Measurements from ENCODE around the gene PRSS1. TPM values are rescaled to one million over a fixed set of nuclear protein-coding genes. Genes with fewer than 3 reads are reported as not detected.

Gene PRSS1
- total RNA-seq, 1 donor from 2014 or later: not detected

GRCh38 chr7:142797391-142798377 lies 48.4 kb downstream of the PRSS1 start:
- H3K27ac ChIP-seq: no peak overlapping the region
- Mint-ChIP-seq H3K27ac (no peak overlapping the region), H3K4me1 (peaks cover 20% of the 10 kb centered on the region), H3K4me3 (peak overlapping the region; percentile 82), H3K9me3 (peaks cover 6% of the 10 kb centered on the region), H3K36me3 (no peaks in the 10 kb centered on the region), H3K27me3 (ENCODE audit: insufficient read depth, low read depth) (peaks cover 64% of the 10 kb centered on the region)
- H3K4me1 ChIP-seq: peaks cover 16% of the 10 kb centered on the region
- H3K9ac ChIP-seq: no peak overlapping the region
- no peaks in the 10 kb centered on the region for H3K9me3 ChIP-seq (ENCODE audit: low read depth)
- H3K36me3 ChIP-seq: no peaks in the 10 kb centered on the region
- DNase-seq (ENCODE audit: low spot score): peak; percentile 31
- H3K4me3 ChIP-seq: peak overlapping the region; percentile 57
- H4K20me1 ChIP-seq (ENCODE audit: low read depth): no peaks in the 10 kb centered on the region
- peak overlapping the region; percentile 92 for H3K4me2 ChIP-seq
- TF ChIP-seq CTCF (IDR thresholded peaks at IDR 0.05): no peak
- TF ChIP-seq EZH2phosphoT487 (IDR thresholded peaks at IDR 0.05): no peak
- TF ChIP-seq EZH2 (IDR thresholded peaks at IDR 0.05): peak; percentile 50
- peak overlapping the region; percentile 87 for H2AFZ ChIP-seq (replicated peaks)
- H3K27me3 ChIP-seq: peaks cover 70% of the 10 kb centered on the region
- no peaks in the 10 kb centered on the region for H3K79me2 ChIP-seq (ENCODE audit: low read depth)
- no peaks in the 10 kb centered on the region for H3F3A ChIP-seq (ENCODE audit: low read depth)

- no peak for DNase-seq (ENCODE audit: low spot score)
- no peak overlapping the region for H3K27ac Mint-ChIP-seq
- Histone ChIP-seq H3K36me3 (no peaks in the 10 kb centered on the region), H3K9ac (no peak overlapping the region), H2AFZ (replicated peaks) (no peak overlapping the region), H3K4me3 (peak overlapping the region; percentile 57), H3K79me2 (ENCODE audit: low read depth) (no peaks in the 10 kb centered on the region), H3K27me3 (peaks cover 70% of the 10 kb centered on the region), H3K4me1 (peaks cover 16% of the 10 kb centered on the region), H3K27ac (no peak overlapping the region), H3K4me2 (peak overlapping the region; percentile 92), H3K9me3 (ENCODE audit: low read depth) (no peaks in the 10 kb centered on the region), H3F3A (ENCODE audit: low read depth) (no peaks in the 10 kb centered on the region), H4K20me1 (ENCODE audit: low read depth) (no peaks in the 10 kb centered on the region)
- peaks cover 6% of the 10 kb centered on the region for H3K9me3 Mint-ChIP-seq
- TF ChIP-seq EZH2 (IDR thresholded peaks at IDR 0.05) (no peak), CTCF (IDR thresholded peaks at IDR 0.05) (no peak), EZH2phosphoT487 (IDR thresholded peaks at IDR 0.05) (no peak)
- no peak overlapping the region for H3K4me3 Mint-ChIP-seq
- peaks cover 59% of the 10 kb centered on the region for H3K27me3 Mint-ChIP-seq (ENCODE audit: insufficient read depth, low read depth)
- H3K36me3 Mint-ChIP-seq: no peaks in the 10 kb centered on the region
- H3K4me1 Mint-ChIP-seq: peaks cover 20% of the 10 kb centered on the region
Observed at GRCh38 chr7:142798451-142799436, 49.5 kb downstream of the PRSS1 start.

- Mint-ChIP-seq H3K4me1 (peaks cover 20% of the 10 kb centered on the region), H3K27me3 (ENCODE audit: insufficient read depth, low read depth) (peaks cover 54% of the 10 kb centered on the region), H3K36me3 (no peaks in the 10 kb centered on the region), H3K27ac (no peak overlapping the region), H3K4me3 (no peak overlapping the region), H3K9me3 (peaks cover 6% of the 10 kb centered on the region)
- Histone ChIP-seq H4K20me1 (ENCODE audit: low read depth) (no peaks in the 10 kb centered on the region), H2AFZ (replicated peaks) (no peak overlapping the region), H3K4me2 (no peak overlapping the region), H3K36me3 (no peaks in the 10 kb centered on the region), H3K27ac (no peak overlapping the region), H3K9ac (no peak overlapping the region), H3K9me3 (ENCODE audit: low read depth) (no peaks in the 10 kb centered on the region), H3F3A (ENCODE audit: low read depth) (no peaks in the 10 kb centered on the region), H3K4me3 (no peak overlapping the region), H3K4me1 (peaks cover 16% of the 10 kb centered on the region), H3K79me2 (ENCODE audit: low read depth) (no peaks in the 10 kb centered on the region), H3K27me3 (peaks cover 63% of the 10 kb centered on the region)
- TF ChIP-seq EZH2 (IDR thresholded peaks at IDR 0.05): no peak
- DNase-seq (ENCODE audit: low spot score): no peak
Observed at GRCh38 chr7:142799437-142799835, 50.2 kb downstream of the PRSS1 start.
